CD4-positive, CD25-positive, alpha-beta regulatory T cell (primary cell): ENCODE data around the gene PRKG1. TPM values are rescaled to one million over a fixed set of nuclear protein-coding genes. Genes with fewer than 3 reads are reported as not detected.

Source experiments
- ATAC-seq, 2 donors: fragments of 150-1000 bp; cut with Tn5 transposase; one replicate each; pipeline ENCODE4 v1.10.0; 2021; ENCODE audit warnings: low read depth in 2 of 2, moderate number of reproducible peaks in 2 of 2, moderate library complexity in 1 of 2
- DNase-seq, 3 donors: peaks; one replicate each; pipeline versions ENCODE4 v3.0.0 to v3.0.0-alpha.2; 2012 to 2022; ENCODE audit warnings: mixed read lengths in 1 of 3
- H3K27ac ChIP-seq: one replicate; pipeline ENCODE4 v1.7.0; 2013; ENCODE audit warnings: mild to moderate bottlenecking, low read length; ENCODE audit not compliant: insufficient read depth, poor library complexity, severe bottlenecking
- H3K27me3 ChIP-seq: one replicate; pipeline ENCODE4 v1.7.0; 2013; ENCODE audit warnings: low read length; ENCODE audit not compliant: control insufficient read depth, insufficient read depth
- H3K36me3 ChIP-seq: one replicate; pipeline ENCODE4 v1.7.0; 2013; ENCODE audit warnings: mild to moderate bottlenecking, low read length, moderate library complexity; ENCODE audit not compliant: control insufficient read depth, insufficient read depth
- H3K4me1 ChIP-seq: 2 replicates; pipeline ENCODE4 v1.7.0; 2013; ENCODE audit warnings: mild to moderate bottlenecking, low read length; ENCODE audit not compliant: insufficient read depth, control insufficient read depth, poor library complexity, severe bottlenecking
- H3K4me3 ChIP-seq: one replicate; pipeline ENCODE4 v1.7.0; 2013; ENCODE audit warnings: low read depth, mild to moderate bottlenecking, low read length, moderate library complexity
- H3K9me3 ChIP-seq, 2 experiments: 1 replicate in 1 of 2; 2 replicates in 1 of 2; pipeline ENCODE4 v1.7.0; 2013; ENCODE audit warnings: low read length in 2 of 2, mild to moderate bottlenecking in 1 of 2, moderate library complexity in 1 of 2; ENCODE audit not compliant: control insufficient read depth in 2 of 2
- H3K27ac Mint-ChIP-seq, 3 donors: one replicate each; pipeline ENCODE4 v1.8.0; 2020 to 2022; ENCODE audit warnings: mild to moderate bottlenecking in 3 of 3, mixed read lengths in 3 of 3, moderate library complexity in 2 of 3
- H3K27me3 Mint-ChIP-seq: one replicate; pipeline ENCODE4 v1.8.0; 2022; ENCODE audit warnings: mild to moderate bottlenecking, mixed read lengths
- H3K36me3 Mint-ChIP-seq: one replicate; pipeline ENCODE4 v1.8.0; 2020; ENCODE audit warnings: mixed read lengths
- H3K4me1 Mint-ChIP-seq, 4 donors: one replicate each; pipeline ENCODE4 v1.8.0; 2020 to 2022; ENCODE audit warnings: mixed read lengths in 4 of 4, mild to moderate bottlenecking in 1 of 4
- H3K4me3 Mint-ChIP-seq, 4 donors: one replicate each; pipeline ENCODE4 v1.8.0; 2020 to 2022; ENCODE audit warnings: mild to moderate bottlenecking in 4 of 4, mixed read lengths in 4 of 4, moderate library complexity in 3 of 4
- H3K9me3 Mint-ChIP-seq, 7 donors: one replicate each; pipeline ENCODE4 v1.8.0; 2020 to 2022; ENCODE audit warnings: mixed read lengths in 7 of 7, mild to moderate bottlenecking in 3 of 7, moderate library complexity in 2 of 7
- polyA plus RNA-seq, 4 donors: library from polyadenylated mRNA; unstranded; fragments of 300-500 nt; fragmentation: Illumina TruSeq; gene quantifications; one replicate each; pipeline ENCODE4 v1.2.3, GENCODE V29; 2021
- total RNA-seq: library from RNA; stranded (reverse); gene quantifications from one replicate; pipeline ENCODE4 v1.2.3, GENCODE V29; 2022

Gene PRKG1
- total and polyA plus RNA-seq, 5 donors from 2014 or later: 0.30 TPM; not detected in 4

- peaks cover 0 to 4% (median 0%) of the 10 kb centered on the region in 7 donors for H3K9me3 Mint-ChIP-seq
- ATAC-seq (no peak), DNase-seq (no peak)
- Histone ChIP-seq H3K36me3 (no peaks in the 10 kb centered on the region), H3K4me3 (no peak overlapping the region), H3K9me3 (no peaks in the 10 kb centered on the region), H3K27me3 (no peaks in the 10 kb centered on the region), H3K27ac (no peak overlapping the region), H3K4me1 (no peaks in the 10 kb centered on the region)
- H3K27me3 Mint-ChIP-seq: no peaks in the 10 kb centered on the region
- no peaks in the 10 kb centered on the region for H3K36me3 Mint-ChIP-seq
- no peaks in the 10 kb centered on the region for H3K4me1 Mint-ChIP-seq
- H3K4me3 Mint-ChIP-seq: no peak overlapping the region
- H3K27ac Mint-ChIP-seq: no peak overlapping the region
These were observed 429.1 kb downstream of the PRKG1 start for GRCh38 chr10:51503378-51503777.

GRCh38 chr10:51507476-51507875 is 433.2 kb downstream of the PRKG1 start:
- no peaks in the 10 kb centered on the region for H3K4me1 ChIP-seq
- H3K27ac Mint-ChIP-seq: no peak overlapping the region
- ATAC-seq (no peak), DNase-seq (no peak)
- no peaks in the 10 kb centered on the region for H3K27me3 ChIP-seq
- H3K9me3 Mint-ChIP-seq: peaks cover 0 to 4% (median 2%) of the 10 kb centered on the region in 7 donors
- H3K4me3 Mint-ChIP-seq: no peak overlapping the region
- H3K27ac ChIP-seq: no peak overlapping the region
- H3K36me3 Mint-ChIP-seq: no peaks in the 10 kb centered on the region
- no peaks in the 10 kb centered on the region for H3K36me3 ChIP-seq
- H3K27me3 Mint-ChIP-seq: no peaks in the 10 kb centered on the region
- H3K4me1 Mint-ChIP-seq: no peaks in the 10 kb centered on the region
- H3K4me3 ChIP-seq: no peak overlapping the region
- no peaks in the 10 kb centered on the region for H3K9me3 ChIP-seq

- H3K36me3 ChIP-seq: no peaks in the 10 kb centered on the region
- Mint-ChIP-seq H3K4me3 (no peak overlapping the region), H3K4me1 (no peaks in the 10 kb centered on the region), H3K27me3 (no peaks in the 10 kb centered on the region), H3K9me3 (peaks cover 0 to 4% (median 2%) of the 10 kb centered on the region in 7 donors), H3K36me3 (no peaks in the 10 kb centered on the region), H3K27ac (no peak overlapping the region)
- H3K4me3 ChIP-seq: no peak overlapping the region
- H3K4me1 ChIP-seq: no peaks in the 10 kb centered on the region
- H3K27ac ChIP-seq: no peak overlapping the region
- H3K9me3 ChIP-seq: no peaks in the 10 kb centered on the region
- no peaks in the 10 kb centered on the region for H3K27me3 ChIP-seq
- DNase-seq: no peak
- ATAC-seq: no peak
These were observed 433.9 kb downstream of the PRKG1 start for GRCh38 chr10:51508156-51508555.

- Histone ChIP-seq H3K36me3 (no peaks in the 10 kb centered on the region), H3K4me3 (no peak overlapping the region), H3K27me3 (no peaks in the 10 kb centered on the region), H3K9me3 (no peaks in the 10 kb centered on the region), H3K27ac (no peak overlapping the region), H3K4me1 (no peaks in the 10 kb centered on the region)
- Mint-ChIP-seq H3K9me3 (peaks cover 0 to 3% (median 0%) of the 10 kb centered on the region in 7 donors), H3K27me3 (no peaks in the 10 kb centered on the region), H3K4me3 (no peak overlapping the region), H3K36me3 (no peaks in the 10 kb centered on the region), H3K4me1 (no peaks in the 10 kb centered on the region), H3K27ac (no peak overlapping the region)
- ATAC-seq (no peak), DNase-seq (no peak)
These were observed 435.9 kb downstream of the PRKG1 start for GRCh38 chr10:51510231-51510630.

GRCh38 chr10:51521605-51522004 is 447.3 kb downstream of the PRKG1 start:
- Histone ChIP-seq H3K36me3 (no peaks in the 10 kb centered on the region), H3K27me3 (no peaks in the 10 kb centered on the region), H3K4me1 (no peaks in the 10 kb centered on the region), H3K27ac (no peak overlapping the region), H3K9me3 (no peaks in the 10 kb centered on the region), H3K4me3 (no peak overlapping the region)
- ATAC-seq (no peak), DNase-seq (no peak)
- H3K4me1 Mint-ChIP-seq: no peaks in the 10 kb centered on the region
- no peaks in the 10 kb centered on the region for H3K27me3 Mint-ChIP-seq
- no peaks in the 10 kb centered on the region for H3K36me3 Mint-ChIP-seq
- no peak overlapping the region for H3K27ac Mint-ChIP-seq
- H3K4me3 Mint-ChIP-seq: no peak overlapping the region
- peaks cover 0 to 6% (median 2%) of the 10 kb centered on the region in 7 donors for H3K9me3 Mint-ChIP-seq

GRCh38 chr10:51522858-51523257 is 448.6 kb downstream of the PRKG1 start:
- no peak for ATAC-seq
- Mint-ChIP-seq H3K36me3 (no peaks in the 10 kb centered on the region), H3K27ac (no peak overlapping the region), H3K4me1 (no peaks in the 10 kb centered on the region), H3K4me3 (no peak overlapping the region), H3K27me3 (no peaks in the 10 kb centered on the region), H3K9me3 (peaks cover 0 to 6% (median 0%) of the 10 kb centered on the region in 7 donors)
- DNase-seq: no peak
- Histone ChIP-seq H3K4me1 (no peaks in the 10 kb centered on the region), H3K27ac (no peak overlapping the region), H3K27me3 (no peaks in the 10 kb centered on the region), H3K9me3 (no peaks in the 10 kb centered on the region), H3K36me3 (no peaks in the 10 kb centered on the region), H3K4me3 (no peak overlapping the region)

- Histone ChIP-seq H3K4me3 (no peak overlapping the region), H3K4me1 (no peaks in the 10 kb centered on the region), H3K36me3 (no peaks in the 10 kb centered on the region), H3K27ac (no peak overlapping the region), H3K27me3 (no peaks in the 10 kb centered on the region), H3K9me3 (no peaks in the 10 kb centered on the region)
- DNase-seq (no peak), ATAC-seq (no peak)
- Mint-ChIP-seq H3K27me3 (no peaks in the 10 kb centered on the region), H3K4me3 (no peak overlapping the region), H3K27ac (no peak overlapping the region), H3K36me3 (no peaks in the 10 kb centered on the region), H3K9me3 (peaks cover 0 to 6% (median 0%) of the 10 kb centered on the region in 7 donors), H3K4me1 (no peaks in the 10 kb centered on the region)
These were observed 449.2 kb downstream of the PRKG1 start for GRCh38 chr10:51523440-51523839.

GRCh38 chr10:51524041-51524440 is 449.8 kb downstream of the PRKG1 start:
- H3K9me3 Mint-ChIP-seq: peaks cover 0 to 6% (median 0%) of the 10 kb centered on the region in 7 donors
- ATAC-seq: no peak
- no peaks in the 10 kb centered on the region for H3K4me1 Mint-ChIP-seq
- no peaks in the 10 kb centered on the region for H3K27me3 Mint-ChIP-seq
- Histone ChIP-seq H3K9me3 (no peaks in the 10 kb centered on the region), H3K36me3 (no peaks in the 10 kb centered on the region), H3K4me3 (no peak overlapping the region), H3K27me3 (no peaks in the 10 kb centered on the region), H3K27ac (no peak overlapping the region), H3K4me1 (no peaks in the 10 kb centered on the region)
- H3K36me3 Mint-ChIP-seq: no peaks in the 10 kb centered on the region
- H3K4me3 Mint-ChIP-seq: no peak overlapping the region
- no peak overlapping the region for H3K27ac Mint-ChIP-seq
- DNase-seq: no peak
